Heart left ventricle (tissue), 16 donors: ENCODE measurements around the gene POLR3B. TPM values are rescaled to one million over a fixed set of nuclear protein-coding genes. Genes with fewer than 3 reads are reported as not detected.
"Not testable (repeated sequence)": the region's sequence is repeated elsewhere in the genome, so short reads cannot be mapped to it uniquely, and the experiment has no call there.

ENCODE experiments used
- ATAC-seq, 4 donors: fragments of 200-7000 bp; cut with Tn5 transposase; one replicate each; pipeline ENCODE4 v1.9.1; 2020 to 2022; ENCODE audit warnings: moderate library complexity in 4 of 4, mild to moderate bottlenecking in 3 of 4, moderate number of reproducible peaks in 1 of 4
- DNase-seq, 5 donors: peaks; one replicate each; pipeline ENCODE4 v3.0.0-alpha.2; 2020
- H3K27ac ChIP-seq, 12 donors: fragments of 200-600 bp; sonication (generic) in 4 of 12; one replicate each; pipeline versions ENCODE4 v1.5.0 to v1.8.0; 2016 to 2022; ENCODE audit warnings: mild to moderate bottlenecking in 2 of 12
- H3K27me3 ChIP-seq, 9 donors: fragments of 200-600 bp; sonication (generic) in 2 of 9; one replicate each; pipeline versions ENCODE4 v1.5.1 to v1.8.0; 2016 to 2022; ENCODE audit warnings: mild to moderate bottlenecking in 3 of 9
- H3K36me3 ChIP-seq, 9 donors: fragments of 200-600 bp; sonication (generic) in 2 of 9; one replicate each; pipeline versions ENCODE4 v1.5.0 to v1.8.0; 2018 to 2022; ENCODE audit warnings: mild to moderate bottlenecking in 2 of 9
- H3K4me1 ChIP-seq, 12 donors: fragments of 200-600 bp; sonication (generic) in 4 of 12; one replicate each; pipeline versions ENCODE4 v1.5.0 to v1.8.0; 2016 to 2022; ENCODE audit warnings: mild to moderate bottlenecking in 3 of 12
- H3K4me3 ChIP-seq, 12 donors: fragments of 200-600 bp; sonication (generic) in 4 of 12; one replicate each; pipeline versions ENCODE4 v1.5.0 to v1.8.0; 2017 to 2022; ENCODE audit warnings: mild to moderate bottlenecking in 9 of 12, moderate library complexity in 4 of 12
- H3K9me3 ChIP-seq, 12 donors: fragments of 200-600 bp; sonication (generic) in 4 of 12; one replicate each; pipeline versions ENCODE4 v1.5.0 to v1.8.0; 2016 to 2022; ENCODE audit warnings: mild to moderate bottlenecking in 1 of 12
- CTCF ChIP-seq, 12 donors: fragments of 200-600 bp; sonication (generic) in 4 of 12; IDR thresholded peaks; one replicate each; pipeline versions ENCODE4 v1.5.0 to v1.8.0; 2018 to 2022; ENCODE audit warnings: antibody characterized with exemption in 12 of 12, mild to moderate bottlenecking in 5 of 12
- POLR2A ChIP-seq, 2 donors: fragments of 450-650 bp; IDR thresholded peaks; one replicate each; pipeline ENCODE4 v1.6.1; 2017; ENCODE audit warnings: antibody characterized with exemption in 2 of 2, mild to moderate bottlenecking in 2 of 2, moderate library complexity in 2 of 2
- WGBS, 4 donors: extraction: QIAGEN DNeasy Blood & Tissue Kit in 2 of 4; methylation state at CpG; one replicate each; pipeline versions ENCODE4 v1.1.5 to v1.1.7; 2013 to 2018; 5-methylcytosine and 5-hydroxymethylcytosine counted together
- intact Hi-C, 10 donors: fragments of 100-400 bp; cut with DNase I; formaldehyde crosslinking; loops; one replicate each; pipeline versions ENCODE4 v1.11.1 to v1.14.2; 2022
- polyA plus RNA-seq, 2 donors: library from polyadenylated mRNA; stranded (reverse); fragments of 200-250 nt; gene quantifications; one replicate each; pipeline ENCODE4 v1.2.3, GENCODE V29; 2013
- total RNA-seq, 9 donors: library from RNA; depleted of rRNA in 2 of 9; stranded (reverse); fragments of >200 nt in 2 of 9; fragmentation: NEBNext Ultra II Directional in 3 of 9; extraction: Animal tissue kit (Norgen Biotek cat#: 25700) in 3 of 9; gene quantifications; one replicate each; pipeline versions ENCODE4 v1.1.0 to v1.2.4, GENCODE V29; 2016 to 2023
- donor health status: ischemic (EF 13 %, LVEDD 7.1; RV severe dilation, severe dysfunction).
- donor health status: healthy with polysubstance abuse.
- donor health status: DM: no; HTN: yes; CAD: no.
- donor health status: DM: no; HTN: no; CAD: no.
- donor health status: ischemic (EF 25% LVEDD 6.9; RV normal size, moderate dysfunction).
- donor health status: ischemic (EF 25% LVEDD 5.7; RV mildly dilated, moderate dysfunction).
- donor health status: healthy.
- donor health status: DM: yes; HTN: yes; CAD: no.
- donor health status: ischemic (EF 35%, LVEDD 5.7; RV mildly dilated, moderate dysfunction).
- donor health status: nonischemic (EF 11% LVEDD 7.7; RV severe dilation, severe dysfunction).
- donor health status: DM: yes; HTN: yes; CAD: no.
- donor health status: PGD.
- donor health status: ischemic (EF 29% LVEDD 5.4; RV normal size, mild dysfunction).
- donor health status: nonischemic (EF 23%, LVEDD 6.1; RV moderate dilation, normal function).

Gene POLR3B
- total and polyA plus RNA-seq, 11 donors = 2.5 to 12.3 (median 9.1) TPM

- H3K27ac ChIP-seq = no peak overlapping the region
- intact Hi-C loops = loop anchor here in 8 of 10 donors (5.0 to 10.0 kb wide), 3 partner anchors 464 to 726 kb away; no protein-coding TSS in a partner anchor
- WGBS, 4 donors = 92 to 100% (median 96%) methylated on average over 1 of the region's 1 CpG
These were observed 23.4 kb downstream of the POLR3B start for GRCh38 chr12:106380954-106381353.

GRCh38 chr12:106381866-106382265 is 24.3 kb downstream of the POLR3B start:
- ATAC-seq, H3K27me3 ChIP-seq, H3K4me1 ChIP-seq, DNase-seq, H3K4me3 ChIP-seq, H3K27ac ChIP-seq: not testable (repeated sequence)
- Histone ChIP-seq H3K36me3 (peaks cover 0 to 94% (median 56%) of the 10 kb centered on the region in 9 donors), H3K9me3 (peaks cover 0 to 13% (median 4%) of the 10 kb centered on the region in 12 donors)
- intact Hi-C loops = loop anchor here in 8 of 10 donors (5.0 to 10.0 kb wide), 3 partner anchors 463 to 725 kb away; no protein-coding TSS in a partner anchor
- WGBS, 4 donors = 72 to 77% (median 76%) methylated on average over 4 of the region's 4 CpGs

More at GRCh38 chr12:106380954-106381353, 23.4 kb downstream of the POLR3B start:
- no peaks in the 10 kb centered on the region for H3K27me3 ChIP-seq
- DNase-seq (no peak), ATAC-seq (no peak)
- no peak overlapping the region for H3K4me3 ChIP-seq
- H3K36me3 ChIP-seq = peaks cover 0 to 96% (median 66%) of the 10 kb centered on the region in 9 donors
- TF ChIP-seq CTCF (IDR thresholded peaks at IDR 0.05) (no peak), POLR2A (IDR thresholded peaks at IDR 0.05) (no peak)
- H3K9me3 ChIP-seq = peaks cover 0 to 13% (median 4%) of the 10 kb centered on the region in 12 donors
- peaks cover 0 to under 1% (median 0%) of the 10 kb centered on the region in 12 donors for H3K4me1 ChIP-seq

- H3K4me3 ChIP-seq = no peak overlapping the region
- intact Hi-C loops = loop anchor here (2.0 to 10.0 kb wide), 10 partner anchors 454 to 718 kb away; no protein-coding TSS in a partner anchor
- ATAC-seq = no peak
These were observed 29.4 kb downstream of the POLR3B start for GRCh38 chr12:106386813-106387535.

GRCh38 chr12:106387848-106388377 is 30.4 kb downstream of the POLR3B start:
- ATAC-seq (no peak), DNase-seq (no peak)
- Histone ChIP-seq H3K36me3 (peaks cover 0 to 40% (median 8%) of the 10 kb centered on the region in 9 donors), H3K27ac (no peak overlapping the region), H3K9me3 (peaks cover 0 to under 1% (median 0%) of the 10 kb centered on the region in 12 donors), H3K27me3 (no peaks in the 10 kb centered on the region), H3K4me1 (peaks cover 0 to 4% (median 0%) of the 10 kb centered on the region in 12 donors), H3K4me3 (no peak overlapping the region)
- 73 to 100% (median 86%) methylated on average over 1 of the region's 1 CpG for WGBS, 4 donors
- intact Hi-C loops = loop anchor here (2.0 to 10.0 kb wide), 10 partner anchors 453 to 717 kb away; no protein-coding TSS in a partner anchor
- no peak for TF ChIP-seq CTCF (IDR thresholded peaks at IDR 0.05)
- TF ChIP-seq POLR2A (IDR thresholded peaks at IDR 0.05) = no peak

More at GRCh38 chr12:106386813-106387535, 29.4 kb downstream of the POLR3B start:
- peaks cover 0 to 4% (median 0%) of the 10 kb centered on the region in 12 donors for H3K4me1 ChIP-seq
- no peaks in the 10 kb centered on the region for H3K27me3 ChIP-seq
- WGBS, 4 donors = 85 to 93% (median 89%) methylated on average over 5 of the region's 5 CpGs
- peaks cover 0 to 46% (median 14%) of the 10 kb centered on the region in 9 donors for H3K36me3 ChIP-seq
- H3K27ac ChIP-seq = no peak overlapping the region
- no peak for TF ChIP-seq POLR2A (IDR thresholded peaks at IDR 0.05)
- no peak for TF ChIP-seq CTCF (IDR thresholded peaks at IDR 0.05)
- DNase-seq = no peak
- H3K9me3 ChIP-seq = peaks cover 0 to 9% (median 4%) of the 10 kb centered on the region in 12 donors
